Measurements from ENCODE around the gene EIF2B2.
"Not testable (repeated sequence)": the region's sequence is repeated elsewhere in the genome, so short reads cannot be mapped to it uniquely, and the experiment has no call there.

EIF2B2 gene

DNA sequence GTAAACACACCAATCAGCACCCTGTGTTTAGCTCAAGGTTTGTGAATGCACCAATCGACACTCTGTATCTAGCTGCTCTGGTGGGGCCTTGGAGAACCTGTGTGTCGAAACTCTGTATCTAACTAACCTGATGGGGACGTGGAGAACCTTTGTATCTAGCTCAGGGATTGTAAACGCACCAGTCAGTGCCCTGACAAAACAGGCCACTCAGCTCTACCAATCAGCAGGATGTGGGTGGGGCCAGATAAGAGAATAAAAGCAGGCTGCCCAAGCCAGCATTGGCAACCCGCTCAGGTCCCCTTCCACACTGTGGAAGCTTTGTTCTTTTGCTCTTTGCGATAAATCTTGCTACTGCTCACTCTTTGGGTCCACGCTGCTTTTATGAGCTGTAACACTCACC is 6.9 kb upstream of the EIF2B2 start:
- DNase-seq (ENCODE audit: low spot score) = not testable (repeated sequence)

DNA sequence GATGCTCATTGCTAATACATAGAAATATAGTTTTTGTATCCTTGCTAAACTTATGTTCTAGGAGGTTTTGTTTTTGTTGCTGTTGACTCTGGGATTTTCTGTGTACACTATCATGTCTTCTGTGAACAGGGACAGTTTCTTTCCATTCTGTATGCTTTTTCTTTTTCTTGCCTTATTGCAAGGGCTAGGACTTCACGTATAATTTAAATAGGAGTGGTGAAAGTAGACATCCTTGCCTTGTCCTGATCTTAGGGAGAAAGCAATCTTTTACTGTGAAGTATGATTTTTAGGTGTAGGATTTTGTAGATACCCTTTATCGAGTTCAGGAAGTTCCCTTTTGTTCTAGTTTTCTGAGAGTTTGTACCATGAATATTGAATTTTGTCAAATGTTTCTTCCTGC is 1.5 kb upstream of the EIF2B2 start:
- no peak for DNase-seq (ENCODE audit: low spot score)

DNA sequence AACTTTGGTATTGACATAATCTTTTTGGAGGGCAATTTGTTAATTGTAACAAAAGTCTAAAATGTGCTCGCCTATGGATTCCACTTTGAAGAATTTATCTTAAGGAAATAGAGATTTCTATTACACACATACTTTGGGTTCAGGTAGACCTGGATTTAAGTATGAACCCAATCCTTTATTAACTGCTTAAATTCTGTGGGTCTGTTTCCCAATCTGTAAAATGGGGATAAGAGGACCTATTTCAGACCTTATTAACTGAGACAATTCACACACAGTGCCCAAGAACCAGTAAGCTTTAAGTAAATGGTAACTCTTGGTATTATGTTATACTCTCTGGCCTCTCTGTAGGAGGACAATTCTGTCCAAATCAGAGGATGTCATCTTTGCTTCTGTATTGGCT is 822 bp upstream of the EIF2B2 start:
- no peak for DNase-seq (ENCODE audit: low spot score)

DNA sequence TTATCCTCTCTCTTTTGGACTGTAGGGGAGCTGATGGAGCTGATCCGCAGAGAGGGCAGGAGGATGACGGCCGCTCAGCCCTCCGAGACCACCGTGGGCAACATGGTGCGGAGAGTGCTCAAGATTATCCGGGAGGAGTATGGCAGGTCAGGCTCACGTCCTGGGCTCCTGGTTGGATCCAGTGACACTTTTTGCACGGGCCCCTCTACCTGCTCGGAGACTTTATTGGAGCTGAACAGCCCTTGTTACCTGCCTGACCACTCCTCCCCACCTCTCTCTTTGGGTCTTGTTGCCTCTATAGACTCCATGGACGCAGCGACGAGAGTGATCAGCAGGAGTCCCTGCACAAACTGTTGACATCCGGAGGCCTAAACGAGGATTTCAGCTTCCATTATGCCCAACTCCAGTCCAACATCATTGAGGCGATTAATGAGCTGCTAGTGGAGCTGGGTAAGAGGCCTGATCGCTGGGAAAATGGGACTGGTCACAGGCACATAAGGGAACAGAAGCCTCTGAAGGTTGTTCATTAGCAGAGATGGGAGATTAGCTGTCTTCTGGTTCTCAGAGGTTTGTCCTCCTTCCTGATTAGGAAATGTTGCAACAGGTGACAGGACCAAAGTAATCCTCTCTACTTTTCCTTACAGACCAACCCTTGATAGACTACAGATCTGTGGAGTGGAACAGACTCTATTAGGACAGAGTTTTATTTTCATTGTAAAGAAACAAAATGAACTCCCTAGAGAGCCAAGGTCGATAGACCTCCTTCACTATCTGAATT is 718 bp downstream of the EIF2B2 start:
- DNase-seq (ENCODE audit: low spot score) = no peak

DNA sequence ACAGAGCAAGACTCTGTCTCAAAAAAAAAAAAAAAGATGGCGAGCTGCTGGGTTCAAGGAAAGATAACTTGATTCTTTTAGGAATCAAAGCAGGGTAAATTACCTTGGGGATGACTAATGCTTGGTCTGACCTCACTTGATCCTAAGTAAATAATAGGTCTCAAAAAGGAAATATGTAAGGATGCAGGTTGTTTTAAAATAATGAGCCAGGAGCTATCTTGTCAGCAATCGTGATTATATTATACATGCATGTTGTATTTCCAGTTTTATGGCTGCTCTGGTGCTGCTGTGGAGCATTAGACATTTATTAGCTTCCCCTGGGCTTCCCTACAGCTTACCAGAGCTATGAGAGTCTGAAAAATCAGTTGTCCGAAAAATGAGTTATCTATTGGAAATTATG is 2.6 kb downstream of the EIF2B2 start:
- no peak for DNase-seq (ENCODE audit: low spot score)

DNA sequence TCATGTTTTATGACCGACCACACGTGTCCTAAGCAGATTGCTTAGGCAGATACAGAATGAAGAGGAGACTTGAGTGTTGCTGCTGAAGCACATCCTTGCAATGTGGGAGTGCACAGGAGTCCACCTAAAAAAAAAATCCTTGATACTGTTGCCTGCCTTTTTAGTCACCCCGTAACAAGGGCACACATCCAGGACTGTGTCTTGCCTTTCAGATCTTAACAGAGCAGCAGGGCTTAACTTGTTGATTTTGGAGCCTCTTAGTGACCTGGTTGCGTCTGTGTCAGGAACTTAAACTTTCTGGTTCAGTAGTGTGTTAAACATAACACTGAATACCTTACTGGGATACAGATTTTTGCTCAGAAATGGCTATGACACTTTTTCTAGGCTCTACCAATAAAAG is 6.5 kb downstream of the EIF2B2 start:
- DNase-seq (ENCODE audit: low spot score) = no peak

DNA sequence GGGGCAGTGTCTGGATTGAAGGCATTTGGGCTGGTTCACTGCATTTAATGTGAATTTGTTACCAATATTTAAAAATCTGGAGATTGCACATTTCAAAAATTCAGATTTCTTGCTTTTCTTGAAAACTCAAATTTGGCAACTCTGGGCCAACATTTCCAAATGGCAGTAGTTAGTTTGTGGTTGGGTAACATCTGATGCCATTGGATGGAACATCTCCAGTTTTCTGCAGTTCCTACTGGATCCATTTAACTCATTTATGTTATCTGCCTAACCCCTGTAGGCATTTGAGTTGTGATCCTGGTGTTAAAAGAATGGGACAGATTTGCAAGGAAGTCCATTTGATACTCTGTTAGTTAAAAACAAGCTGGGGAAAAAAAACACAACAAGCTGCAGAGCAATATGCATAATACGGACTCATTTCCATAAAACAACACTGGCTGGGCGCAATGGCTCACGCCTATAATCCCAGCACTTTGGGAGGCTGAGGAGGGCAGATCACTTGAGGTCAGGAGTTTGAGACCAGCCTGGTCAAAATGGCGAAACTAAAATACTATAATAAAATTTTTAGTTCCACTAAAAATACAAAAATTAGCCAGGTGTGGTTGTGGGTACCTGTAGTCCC is 7.9 kb downstream of the EIF2B2 start:
- no peak for DNase-seq (ENCODE audit: low spot score)

DNA sequence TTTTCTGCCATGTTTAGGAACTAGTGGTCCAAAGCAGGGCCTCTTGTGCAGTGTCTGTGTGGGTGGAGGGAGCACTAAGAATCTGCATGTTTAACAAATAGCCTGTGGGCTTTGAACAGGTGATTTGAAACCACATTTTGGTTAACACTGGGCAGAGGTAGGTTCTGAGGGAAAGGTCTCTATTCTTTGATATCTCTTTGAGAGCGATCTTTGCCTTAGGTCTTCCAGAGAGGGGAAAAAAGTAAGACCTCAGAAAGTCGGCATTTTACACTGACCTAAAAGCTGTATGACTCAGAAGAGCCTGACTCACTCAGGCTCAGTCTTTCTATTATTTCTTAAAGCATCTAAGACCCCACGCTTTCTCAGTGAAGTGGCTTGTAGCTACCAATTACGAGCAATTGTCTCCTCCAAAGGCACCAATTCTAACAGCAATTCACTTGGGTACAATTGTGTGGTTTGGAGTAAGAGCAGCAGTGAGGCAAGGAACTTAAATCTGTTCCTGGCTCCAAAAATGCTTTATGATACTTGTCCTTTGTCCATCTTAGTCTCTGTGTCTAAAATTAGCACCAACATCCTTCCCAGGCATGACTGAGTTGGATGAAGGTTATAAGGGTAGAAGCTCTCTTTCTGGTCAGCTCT is 8.8 kb downstream of the EIF2B2 start:
- DNase-seq (ENCODE audit: low spot score) = no peak

DNA sequence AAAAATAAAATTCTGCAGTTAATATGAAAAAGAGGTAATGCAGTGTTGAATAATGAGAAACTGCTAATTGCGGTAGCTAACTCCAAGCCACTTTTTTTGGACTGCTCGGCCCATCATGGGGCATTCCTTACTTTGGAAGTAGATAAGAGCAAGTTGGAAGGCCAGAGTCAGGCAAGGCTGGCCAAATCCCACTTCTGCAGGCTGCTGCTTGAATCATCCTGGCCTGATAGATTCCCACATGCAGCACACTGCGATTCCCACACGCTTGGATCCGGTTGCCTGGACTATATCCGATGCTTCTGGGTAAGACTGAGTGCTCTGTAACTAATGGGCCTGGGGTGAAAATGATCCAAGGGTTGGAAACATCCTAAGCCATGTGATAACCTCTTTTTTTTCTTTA is 10.6 kb downstream of the EIF2B2 start:
- DNase-seq (ENCODE audit: low spot score) = no peak

DNA sequence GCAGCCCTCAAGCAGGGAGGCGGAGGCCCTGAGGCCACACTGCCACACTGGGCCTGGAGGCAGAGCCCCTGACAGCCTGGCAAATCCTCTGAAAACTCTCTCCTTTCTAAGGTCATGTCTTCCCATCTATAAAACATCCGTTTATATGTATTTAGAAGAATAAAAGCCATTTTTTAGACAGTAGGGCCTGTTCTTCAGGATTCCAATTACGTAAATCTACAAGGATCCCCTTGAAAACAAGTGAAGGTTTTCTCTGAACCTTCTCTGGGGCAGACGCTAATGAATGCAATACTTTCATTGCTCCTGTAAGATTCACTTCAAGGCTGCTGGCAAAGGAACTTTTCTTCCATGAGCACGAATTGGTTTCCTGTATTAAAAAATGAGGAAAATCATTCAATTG is 12.8 kb downstream of the EIF2B2 start:
- no peak for DNase-seq (ENCODE audit: low spot score)

DNA sequence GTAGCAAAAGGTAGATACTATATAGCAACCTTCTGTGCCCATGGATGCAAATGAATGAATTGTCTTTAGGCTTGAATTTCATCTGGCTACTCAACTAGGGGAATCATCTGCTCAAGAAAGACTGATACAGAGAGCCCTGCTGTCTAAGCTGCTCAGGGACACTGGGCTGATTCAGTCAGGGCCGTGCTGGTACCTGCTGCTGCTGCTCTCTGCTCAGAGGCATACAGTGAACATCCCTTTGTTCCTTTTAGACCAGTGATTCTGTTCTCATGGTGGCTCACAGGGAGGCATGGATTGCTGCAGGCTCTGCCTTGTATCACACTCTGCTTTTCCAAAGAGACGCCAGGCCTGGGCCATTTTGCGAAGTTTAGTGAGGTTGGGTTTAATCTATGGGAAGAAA is 14.1 kb downstream of the EIF2B2 start:
- no peak for DNase-seq (ENCODE audit: low spot score)

DNA sequence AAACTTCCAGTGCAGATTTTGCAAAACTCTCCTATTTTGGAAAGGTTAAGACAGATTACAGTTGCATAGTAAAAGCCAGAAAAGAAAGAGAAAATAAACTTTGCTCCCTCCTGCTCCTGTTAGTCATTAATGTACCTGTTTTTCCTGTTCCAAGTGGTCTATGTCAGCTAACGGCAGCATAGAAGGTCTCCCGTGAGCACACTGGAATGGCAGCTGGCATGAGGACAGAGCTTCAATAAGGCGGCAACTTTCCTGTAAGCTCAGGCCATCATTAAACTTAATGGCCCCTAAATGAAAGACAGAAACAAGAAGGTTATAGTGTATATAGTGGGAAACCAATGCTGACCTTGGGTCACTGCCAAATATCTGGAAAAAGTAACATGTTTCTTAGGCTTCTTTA is 16.0 kb downstream of the EIF2B2 start:
- DNase-seq (ENCODE audit: low spot score) = no peak

DNA sequence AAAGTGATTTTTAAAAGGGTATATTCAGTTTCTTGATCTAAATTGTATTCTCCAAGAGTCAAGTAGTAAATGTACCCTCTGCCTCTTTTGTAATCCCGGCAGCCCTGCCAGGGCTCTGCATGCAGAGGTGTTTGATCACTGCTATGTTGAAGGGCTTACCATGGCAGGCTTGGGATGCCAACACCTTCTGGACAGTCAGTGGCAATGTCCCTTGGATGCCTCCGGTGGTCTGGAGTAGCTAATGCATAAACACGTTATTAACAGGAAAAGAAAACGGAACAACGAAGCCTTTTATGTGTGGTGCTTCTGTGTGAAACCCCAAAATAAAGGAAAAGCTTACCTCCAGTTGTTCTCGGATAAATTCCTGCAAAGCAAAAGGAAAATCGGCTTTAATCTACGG is 19.9 kb downstream of the EIF2B2 start:
- peak; percentile 49 for DNase-seq (ENCODE audit: low spot score)

DNA sequence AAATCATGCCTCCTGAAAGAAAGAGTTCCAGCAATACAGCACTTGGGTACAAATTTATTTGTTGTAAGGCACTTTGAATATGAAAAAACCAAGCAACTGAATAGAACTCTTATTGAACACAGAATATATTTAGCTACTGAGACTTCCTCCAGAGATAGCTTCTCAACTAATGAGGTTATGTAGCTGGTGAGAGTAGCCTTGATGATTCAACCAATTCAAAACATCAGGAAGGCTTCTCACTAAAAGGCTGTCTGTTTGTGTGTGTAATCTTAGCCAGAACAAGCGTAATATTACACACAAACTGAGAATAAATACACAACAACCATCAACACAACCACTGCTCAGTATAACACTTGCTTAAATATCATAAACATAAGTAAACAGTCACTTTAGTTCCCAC is 20.4 kb downstream of the EIF2B2 start:
- no peak for DNase-seq (ENCODE audit: low spot score)

DNA sequence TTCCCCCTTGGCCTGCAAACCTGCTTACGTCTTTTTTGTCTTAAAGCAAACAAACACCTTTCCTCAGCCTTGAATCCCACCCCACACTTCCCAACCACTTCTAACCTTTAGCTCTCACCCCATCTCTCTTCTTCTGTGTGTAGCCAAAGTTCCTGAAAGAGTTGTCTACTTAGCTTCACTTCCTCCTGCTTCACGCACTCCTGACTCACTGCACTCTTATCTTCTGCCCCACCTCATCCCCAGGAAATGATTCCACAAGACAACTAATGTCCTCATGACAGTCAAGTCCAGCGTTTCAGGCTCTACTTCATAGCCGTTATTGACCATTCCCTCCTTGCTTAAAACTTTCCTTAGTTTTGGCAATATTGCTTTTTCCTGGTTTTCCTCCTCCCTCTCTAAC is 22.4 kb downstream of the EIF2B2 start:
- no peak for DNase-seq (ENCODE audit: low spot score)

DNA sequence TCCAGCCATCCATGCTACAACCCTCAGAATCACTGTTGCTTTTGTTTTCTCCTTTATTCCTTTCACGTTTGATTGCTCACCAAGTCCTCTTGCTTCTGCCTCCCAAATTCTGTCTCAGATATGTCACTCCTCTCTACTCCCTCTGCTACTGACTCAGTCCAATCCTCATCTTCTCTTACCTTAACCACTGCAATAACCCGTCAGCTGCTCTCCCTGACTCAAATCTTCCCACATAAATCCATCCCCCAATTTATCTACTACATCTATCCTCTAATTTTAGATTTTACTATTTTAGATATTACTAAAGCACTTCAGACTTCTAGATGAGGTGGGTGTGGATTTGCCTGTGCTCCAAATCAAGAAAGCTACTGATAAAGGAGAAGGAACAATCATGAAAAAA is 23.2 kb downstream of the EIF2B2 start:
- DNase-seq (ENCODE audit: low spot score) = no peak

DNA sequence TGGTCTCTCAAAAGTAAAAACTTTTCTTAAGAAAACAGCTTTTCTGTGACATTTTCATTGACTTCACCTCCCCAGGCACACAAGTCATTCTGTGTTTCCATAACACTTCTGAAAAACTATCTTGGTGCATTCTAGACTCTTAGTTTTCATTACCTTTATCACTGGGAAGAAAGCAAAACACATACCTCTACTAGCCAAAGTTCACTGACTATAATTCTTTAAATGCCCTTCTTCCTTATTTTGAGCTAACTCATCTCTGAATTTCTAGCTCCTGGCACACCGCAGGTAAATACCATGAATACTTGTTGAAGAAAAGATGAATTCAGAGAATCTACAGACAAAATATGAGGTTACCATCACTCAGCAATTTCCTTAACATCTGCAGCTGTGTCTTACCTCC is 27.4 kb downstream of the EIF2B2 start:
- DNase-seq (ENCODE audit: low spot score) = no peak

DNA sequence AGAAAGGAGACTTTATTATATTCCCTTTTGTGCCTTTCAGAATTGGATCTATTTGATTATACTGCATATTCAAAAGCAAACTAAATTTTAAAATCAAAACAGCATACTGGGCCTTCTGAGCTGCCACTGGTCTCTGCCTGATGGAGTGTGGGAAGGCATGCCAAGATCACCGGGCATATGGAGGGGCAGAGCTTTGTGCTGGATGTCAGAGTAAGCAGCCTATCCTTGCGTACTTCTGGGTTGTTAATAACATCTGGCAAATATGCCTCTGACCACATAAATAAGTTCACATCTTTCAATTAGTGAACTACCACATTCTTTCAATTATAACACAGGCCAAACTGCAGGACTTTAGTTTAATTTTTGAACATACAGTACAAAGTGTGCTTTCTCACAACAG is 30.2 kb downstream of the EIF2B2 start:
- no peak for DNase-seq (ENCODE audit: low spot score)

DNA sequence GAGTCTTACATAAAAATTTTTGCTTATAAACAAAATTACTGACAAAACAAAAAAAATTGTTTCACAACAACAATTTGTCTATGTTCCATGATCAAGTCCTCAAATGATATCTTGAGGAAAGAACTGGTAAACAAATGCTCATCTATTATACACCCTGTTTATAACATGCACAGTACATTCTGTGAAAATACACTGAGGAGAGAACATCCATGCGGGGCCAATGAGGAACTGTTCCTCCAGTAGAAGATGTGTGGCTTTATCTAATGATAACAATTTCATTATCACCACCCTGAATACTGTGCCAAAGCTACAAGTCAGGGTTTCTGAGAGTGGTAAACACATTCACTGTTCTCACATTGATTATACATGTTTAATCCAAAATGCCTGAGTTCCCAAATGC is 37.8 kb downstream of the EIF2B2 start:
- DNase-seq (ENCODE audit: low spot score) = no peak

DNA sequence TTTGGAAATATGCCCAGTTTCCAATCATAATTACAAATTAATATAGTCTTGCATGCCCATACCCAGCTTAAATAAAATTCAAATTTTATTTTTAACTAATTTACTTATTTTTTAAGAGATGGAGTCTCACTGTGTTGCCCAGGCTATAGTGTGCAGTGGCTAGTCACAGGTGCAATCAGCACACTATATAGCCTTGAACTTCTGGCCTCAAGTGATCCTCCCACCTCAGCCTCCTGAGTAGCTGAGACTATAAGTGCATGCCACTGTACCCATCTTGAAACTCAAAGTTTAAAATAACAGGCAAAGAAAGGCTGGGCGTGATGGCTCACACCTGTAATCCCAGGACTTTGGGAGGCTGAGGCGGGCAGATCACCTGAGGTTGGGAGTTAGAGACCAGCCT is 38.2 kb downstream of the EIF2B2 start:
- DNase-seq (ENCODE audit: low spot score) = no peak

DNA sequence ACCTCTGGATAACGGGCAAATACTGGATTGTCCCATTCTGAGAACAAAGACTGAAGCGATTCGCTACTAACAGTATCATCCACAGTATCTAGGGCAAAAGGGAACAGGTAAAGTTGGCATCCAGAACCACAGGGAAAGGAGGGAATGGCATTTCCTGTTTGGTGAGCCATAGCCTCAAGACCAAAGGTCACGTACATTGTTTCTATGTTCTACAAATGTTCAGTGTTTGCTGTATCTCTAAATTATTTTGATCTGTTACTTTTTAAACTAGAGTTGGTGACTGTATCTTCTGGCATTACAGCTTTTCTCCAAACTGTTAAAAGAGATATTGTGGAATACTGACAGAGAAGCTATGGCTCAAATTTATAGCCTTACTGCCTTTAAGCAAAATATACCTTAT is 38.9 kb downstream of the EIF2B2 start:
- DNase-seq (ENCODE audit: low spot score) = peak; percentile 85

DNA sequence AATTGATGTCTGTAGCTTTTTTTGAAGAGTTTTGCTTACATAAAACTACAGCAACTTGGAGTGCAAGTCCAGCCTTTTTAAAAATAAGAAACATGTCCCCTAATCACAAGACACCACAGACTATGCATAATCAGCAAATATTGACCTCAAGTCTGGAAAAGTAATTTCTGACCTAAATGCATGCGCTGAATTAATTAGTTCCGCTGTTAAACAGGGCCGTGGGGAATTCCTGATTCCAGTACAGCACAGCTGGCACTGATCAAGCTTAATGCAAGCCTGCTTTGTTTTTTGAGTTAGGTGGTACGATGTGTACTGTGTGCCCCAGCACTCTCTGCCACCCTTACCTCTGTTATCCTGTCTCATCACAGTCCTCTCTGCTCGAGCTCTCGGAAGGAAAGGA is 39.3 kb downstream of the EIF2B2 start:
- peak; percentile 28 for DNase-seq (ENCODE audit: low spot score)

DNA sequence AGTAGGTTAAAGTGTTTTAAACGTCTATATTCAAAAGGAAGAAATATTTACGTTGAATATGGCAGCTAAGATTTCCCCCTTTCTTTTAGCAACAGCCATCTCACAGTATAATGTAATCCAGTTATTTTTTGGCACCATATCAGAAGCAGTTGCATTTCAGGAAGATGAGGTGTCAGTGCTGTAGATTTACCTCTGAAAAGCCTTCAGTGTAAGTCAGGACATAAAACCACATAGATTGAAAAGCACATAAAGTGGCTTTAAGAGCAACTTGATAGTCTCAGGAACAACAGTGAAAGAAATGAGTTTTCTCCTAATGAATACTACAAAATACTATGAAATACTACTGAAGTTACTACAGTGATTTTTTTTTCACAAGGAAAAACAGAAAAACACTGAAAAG is 41.6 kb downstream of the EIF2B2 start:
- DNase-seq (ENCODE audit: low spot score) = no peak

DNA sequence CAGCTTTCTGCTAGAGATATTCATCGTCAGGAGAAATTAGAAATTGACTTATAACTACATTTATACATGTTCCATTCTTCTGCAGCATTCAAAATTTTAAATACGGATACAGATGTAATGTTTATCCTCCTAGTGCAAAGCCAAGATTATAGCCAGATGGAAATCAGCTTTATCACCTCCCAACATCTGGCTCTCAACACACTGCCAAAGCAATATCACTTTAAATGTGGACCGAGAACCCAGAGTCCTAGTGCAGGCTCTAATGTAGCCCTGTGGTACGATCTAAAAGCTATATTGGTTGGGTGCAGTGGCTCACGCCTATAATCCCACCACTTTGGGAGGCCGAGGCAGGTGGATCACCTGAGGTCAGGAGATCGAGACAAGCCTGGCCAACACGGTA is 42.0 kb downstream of the EIF2B2 start:
- no peak for DNase-seq (ENCODE audit: low spot score)

Data from SW480 (cell line).